ENCODE results near the gene PEDS1. TPM values are rescaled to one million over a fixed set of nuclear protein-coding genes. Genes with fewer than 3 reads are reported as not detected.

The PEDS1 gene
- total and polyA plus RNA-seq, 2 of the 13 experiments (the other 11 are each of a cell fraction or from before 2014, with no cell fraction given) = 30.5 to 93.9 TPM

DNA sequence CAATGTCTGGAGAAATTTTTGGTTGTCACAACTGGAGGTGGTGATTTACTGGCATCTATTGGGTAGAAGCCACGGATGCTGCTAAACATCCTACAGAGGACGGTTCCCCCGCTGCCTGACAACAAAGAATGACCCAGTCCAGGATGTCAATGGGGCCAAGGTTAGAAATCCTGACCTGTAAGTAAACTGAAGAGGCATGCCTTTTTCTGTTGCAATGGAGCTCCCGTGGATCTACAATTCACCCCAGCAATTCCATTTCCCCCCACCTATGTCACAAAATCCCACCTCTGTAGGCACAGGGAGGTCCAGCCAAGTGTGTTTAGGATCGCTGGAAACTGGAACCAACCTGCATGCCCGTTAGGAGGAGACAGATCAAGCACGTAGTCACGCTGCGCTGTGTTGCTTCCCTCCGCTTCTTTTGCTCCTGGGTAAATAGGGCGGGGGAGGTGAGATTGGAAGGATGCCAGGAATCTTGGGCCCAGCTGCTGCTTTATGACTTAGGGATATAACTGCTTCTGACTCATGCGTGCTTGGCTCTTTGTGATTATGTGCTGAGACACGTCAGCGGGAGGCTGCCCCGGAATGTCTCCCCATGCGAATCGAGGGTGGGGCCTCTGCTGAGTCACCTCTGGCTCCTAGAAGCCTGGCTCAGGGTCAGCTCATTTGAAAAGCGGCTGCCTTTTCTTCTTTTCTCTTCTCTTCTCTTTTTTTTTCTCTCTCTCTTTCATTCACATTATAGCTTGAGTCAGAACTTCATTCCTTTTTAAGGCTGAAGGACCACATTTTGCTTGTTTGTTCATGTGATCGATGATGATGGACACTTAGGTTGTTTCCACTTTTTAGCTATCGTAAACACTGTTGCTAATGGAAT, 12.4 kb upstream of the PEDS1 start (continued):
- TF ChIP-seq, protein P1, sequence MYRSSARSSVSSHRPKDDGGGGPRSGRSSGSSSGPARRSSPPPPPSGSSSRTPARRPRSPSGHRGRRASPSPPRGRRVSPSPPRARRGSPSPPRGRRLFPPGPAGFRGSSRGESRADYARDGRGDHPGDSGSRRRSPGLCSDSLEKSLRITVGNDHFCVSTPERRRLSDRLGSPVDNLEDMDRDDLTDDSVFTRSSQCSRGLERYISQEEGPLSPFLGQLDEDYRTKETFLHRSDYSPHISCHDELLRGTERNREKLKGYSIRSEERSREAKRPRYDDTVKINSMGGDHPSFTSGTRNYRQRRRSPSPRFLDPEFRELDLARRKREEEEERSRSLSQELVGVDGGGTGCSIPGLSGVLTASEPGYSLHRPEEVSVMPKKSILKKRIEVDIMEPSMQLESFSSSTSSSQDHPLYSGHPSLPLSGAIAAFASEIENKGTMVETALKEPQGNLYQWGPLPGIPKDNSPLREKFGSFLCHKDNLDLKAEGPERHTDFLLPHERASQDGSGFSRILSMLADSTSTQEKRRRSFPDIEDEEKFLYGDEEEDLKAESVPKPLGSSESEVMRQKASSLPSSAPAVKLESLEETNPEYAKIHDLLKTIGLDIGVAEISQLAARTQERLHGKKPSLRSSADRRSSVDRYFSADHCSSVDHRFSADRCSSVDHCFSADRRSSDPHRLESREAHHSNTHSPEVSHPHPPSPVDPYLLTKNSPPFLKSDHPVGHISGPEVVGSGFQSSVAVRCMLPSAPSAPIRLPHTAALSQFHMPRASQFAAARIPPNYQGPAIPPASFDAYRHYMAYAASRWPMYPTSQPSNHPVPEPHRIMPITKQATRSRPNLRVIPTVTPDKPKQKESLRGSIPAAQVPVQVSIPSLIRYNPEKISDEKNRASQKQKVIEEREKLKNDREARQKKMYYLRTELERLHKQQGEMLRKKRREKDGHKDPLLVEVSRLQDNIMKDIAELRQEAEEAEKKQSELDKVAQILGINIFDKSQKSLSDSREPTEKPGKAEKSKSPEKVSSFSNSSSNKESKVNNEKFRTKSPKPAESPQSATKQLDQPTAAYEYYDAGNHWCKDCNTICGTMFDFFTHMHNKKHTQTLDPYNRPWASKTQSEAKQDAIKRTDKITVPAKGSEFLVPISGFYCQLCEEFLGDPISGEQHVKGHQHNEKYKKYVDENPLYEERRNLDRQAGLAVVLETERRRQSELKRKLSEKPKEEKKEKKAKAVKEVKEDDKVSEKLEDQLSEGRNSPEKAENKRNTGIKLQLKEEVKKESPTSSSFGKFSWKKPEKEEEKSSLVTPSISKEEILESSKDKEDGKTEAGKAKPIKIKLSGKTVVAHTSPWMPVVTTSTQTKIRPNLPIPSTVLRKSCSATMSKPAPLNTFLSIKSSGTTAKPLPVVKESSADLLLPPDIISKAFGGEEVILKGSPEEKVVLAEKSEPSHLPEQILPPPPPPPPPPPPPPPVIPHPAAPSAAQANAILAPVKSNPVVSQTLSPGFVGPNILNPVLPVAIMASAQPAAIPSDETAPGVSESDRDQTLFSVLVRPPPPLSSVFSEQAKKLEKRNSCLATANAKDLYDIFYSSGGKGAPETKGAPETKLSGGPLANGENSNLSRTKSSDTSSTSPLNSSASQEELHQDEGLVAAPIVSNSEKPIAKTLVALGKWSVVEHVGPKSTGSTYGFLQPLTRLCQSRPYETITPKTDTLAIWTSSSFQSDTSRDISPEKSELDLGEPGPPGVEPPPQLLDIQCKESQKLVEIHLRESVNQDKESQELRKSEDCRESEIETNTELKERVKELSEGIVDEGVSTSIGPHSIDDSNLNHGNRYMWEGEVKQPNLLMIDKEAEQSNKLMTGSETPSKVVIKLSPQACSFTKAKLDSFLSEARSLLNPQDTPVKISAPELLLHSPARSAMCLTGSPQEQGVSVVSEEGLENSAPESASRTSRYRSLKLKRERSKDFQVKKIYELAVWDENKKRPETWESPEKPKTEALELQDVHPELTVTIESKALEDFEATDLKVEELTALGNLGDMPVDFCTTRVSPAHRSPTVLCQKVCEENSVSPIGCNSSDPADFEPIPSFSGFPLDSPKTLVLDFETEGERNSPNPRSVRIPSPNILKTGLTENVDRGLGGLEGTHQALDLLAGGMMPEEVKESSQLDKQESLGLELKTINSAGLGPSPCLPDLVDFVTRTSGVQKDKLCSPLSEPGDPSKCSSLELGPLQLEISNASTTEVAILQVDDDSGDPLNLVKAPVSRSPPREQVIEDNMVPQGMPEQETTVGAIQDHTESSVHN (CRISPR knock-in tag; IDR thresholded peaks at IDR 0.05) = peak; percentile 96; the same call in 1 of the 2 replicates
- TF ChIP-seq ZNF501 (CRISPR knock-in tag; IDR thresholded peaks at IDR 0.05) (peak; percentile 99), KDM4B (CRISPR knock-in tag; IDR thresholded peaks at IDR 0.05) (no peak; the same call in 1 of the 2 replicates), ZNF879 (CRISPR knock-in tag; IDR thresholded peaks at IDR 0.05) (0 out of 2 replicates have a peak, but pooled peaks have one; percentile 37), ZSCAN31 (CRISPR knock-in tag; IDR thresholded peaks at IDR 0.05; ENCODE audit: low read depth) (peak; percentile 96), SP2 (CRISPR knock-in tag; IDR thresholded peaks at IDR 0.05) (no peak), ZNF746 (CRISPR knock-in tag; IDR thresholded peaks at IDR 0.05) (peak; percentile 94), ZNF709 (CRISPR knock-in tag; IDR thresholded peaks at IDR 0.05) (peak; percentile 97; the same call in 1 of the 2 replicates)
- TF ChIP-seq, protein P2, sequence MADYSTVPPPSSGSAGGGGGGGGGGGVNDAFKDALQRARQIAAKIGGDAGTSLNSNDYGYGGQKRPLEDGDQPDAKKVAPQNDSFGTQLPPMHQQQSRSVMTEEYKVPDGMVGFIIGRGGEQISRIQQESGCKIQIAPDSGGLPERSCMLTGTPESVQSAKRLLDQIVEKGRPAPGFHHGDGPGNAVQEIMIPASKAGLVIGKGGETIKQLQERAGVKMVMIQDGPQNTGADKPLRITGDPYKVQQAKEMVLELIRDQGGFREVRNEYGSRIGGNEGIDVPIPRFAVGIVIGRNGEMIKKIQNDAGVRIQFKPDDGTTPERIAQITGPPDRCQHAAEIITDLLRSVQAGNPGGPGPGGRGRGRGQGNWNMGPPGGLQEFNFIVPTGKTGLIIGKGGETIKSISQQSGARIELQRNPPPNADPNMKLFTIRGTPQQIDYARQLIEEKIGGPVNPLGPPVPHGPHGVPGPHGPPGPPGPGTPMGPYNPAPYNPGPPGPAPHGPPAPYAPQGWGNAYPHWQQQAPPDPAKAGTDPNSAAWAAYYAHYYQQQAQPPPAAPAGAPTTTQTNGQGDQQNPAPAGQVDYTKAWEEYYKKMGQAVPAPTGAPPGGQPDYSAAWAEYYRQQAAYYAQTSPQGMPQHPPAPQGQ (CRISPR knock-in tag; IDR thresholded peaks at IDR 0.05; ENCODE audit: borderline replicate concordance) = no peak; the same call in 1 of the 2 replicates
- TF ChIP-seq, protein P3, sequence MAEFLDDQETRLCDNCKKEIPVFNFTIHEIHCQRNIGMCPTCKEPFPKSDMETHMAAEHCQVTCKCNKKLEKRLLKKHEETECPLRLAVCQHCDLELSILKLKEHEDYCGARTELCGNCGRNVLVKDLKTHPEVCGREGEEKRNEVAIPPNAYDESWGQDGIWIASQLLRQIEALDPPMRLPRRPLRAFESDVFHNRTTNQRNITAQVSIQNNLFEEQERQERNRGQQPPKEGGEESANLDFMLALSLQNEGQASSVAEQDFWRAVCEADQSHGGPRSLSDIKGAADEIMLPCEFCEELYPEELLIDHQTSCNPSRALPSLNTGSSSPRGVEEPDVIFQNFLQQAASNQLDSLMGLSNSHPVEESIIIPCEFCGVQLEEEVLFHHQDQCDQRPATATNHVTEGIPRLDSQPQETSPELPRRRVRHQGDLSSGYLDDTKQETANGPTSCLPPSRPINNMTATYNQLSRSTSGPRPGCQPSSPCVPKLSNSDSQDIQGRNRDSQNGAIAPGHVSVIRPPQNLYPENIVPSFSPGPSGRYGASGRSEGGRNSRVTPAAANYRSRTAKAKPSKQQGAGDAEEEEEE (CRISPR knock-in tag; IDR thresholded peaks at IDR 0.05; ENCODE audit: borderline replicate concordance) = no peak
- TF ChIP-seq, protein P4, sequence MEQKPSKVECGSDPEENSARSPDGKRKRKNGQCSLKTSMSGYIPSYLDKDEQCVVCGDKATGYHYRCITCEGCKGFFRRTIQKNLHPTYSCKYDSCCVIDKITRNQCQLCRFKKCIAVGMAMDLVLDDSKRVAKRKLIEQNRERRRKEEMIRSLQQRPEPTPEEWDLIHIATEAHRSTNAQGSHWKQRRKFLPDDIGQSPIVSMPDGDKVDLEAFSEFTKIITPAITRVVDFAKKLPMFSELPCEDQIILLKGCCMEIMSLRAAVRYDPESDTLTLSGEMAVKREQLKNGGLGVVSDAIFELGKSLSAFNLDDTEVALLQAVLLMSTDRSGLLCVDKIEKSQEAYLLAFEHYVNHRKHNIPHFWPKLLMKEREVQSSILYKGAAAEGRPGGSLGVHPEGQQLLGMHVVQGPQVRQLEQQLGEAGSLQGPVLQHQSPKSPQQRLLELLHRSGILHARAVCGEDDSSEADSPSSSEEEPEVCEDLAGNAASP (CRISPR knock-in tag; IDR thresholded peaks at IDR 0.05; ENCODE audit: borderline replicate concordance) = peak; percentile 89
- TF ChIP-seq, protein P5, sequence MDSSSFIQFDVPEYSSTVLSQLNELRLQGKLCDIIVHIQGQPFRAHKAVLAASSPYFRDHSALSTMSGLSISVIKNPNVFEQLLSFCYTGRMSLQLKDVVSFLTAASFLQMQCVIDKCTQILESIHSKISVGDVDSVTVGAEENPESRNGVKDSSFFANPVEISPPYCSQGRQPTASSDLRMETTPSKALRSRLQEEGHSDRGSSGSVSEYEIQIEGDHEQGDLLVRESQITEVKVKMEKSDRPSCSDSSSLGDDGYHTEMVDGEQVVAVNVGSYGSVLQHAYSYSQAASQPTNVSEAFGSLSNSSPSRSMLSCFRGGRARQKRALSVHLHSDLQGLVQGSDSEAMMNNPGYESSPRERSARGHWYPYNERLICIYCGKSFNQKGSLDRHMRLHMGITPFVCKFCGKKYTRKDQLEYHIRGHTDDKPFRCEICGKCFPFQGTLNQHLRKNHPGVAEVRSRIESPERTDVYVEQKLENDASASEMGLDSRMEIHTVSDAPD (CRISPR knock-in tag; IDR thresholded peaks at IDR 0.05) = no peak

Data from HepG2 (cell line).